Ureter (tissue), 1 donor: Measurements from ENCODE around the gene BRD7. TPM values are rescaled to one million over a fixed set of nuclear protein-coding genes. Genes with fewer than 3 reads are reported as not detected.
A peak's percentile ranks its signal among the peaks of the same experiment; 100 is the strongest.

Experiments
- DNase-seq: peaks from one replicate; pipeline ENCODE4 v3.0.0-alpha.2; 2020; ENCODE audit warnings: low spot score
- total RNA-seq: library from RNA; stranded (reverse); gene quantifications from one replicate; pipeline ENCODE4 v1.2.4, GENCODE V29; 2023
- donor health status: DM: yes; HTN: yes; CAD: no.

BRD7 gene
- total RNA-seq, result 63.7 TPM

GRCh38 chr16:50368410-50369132, at the start of gene BRD7:
BRD7 (minus strand) TSS chr16:50368988; CDS start chr16:50368774, 214 bp downstream.
- peak; percentile 53 for DNase-seq

DNA sequence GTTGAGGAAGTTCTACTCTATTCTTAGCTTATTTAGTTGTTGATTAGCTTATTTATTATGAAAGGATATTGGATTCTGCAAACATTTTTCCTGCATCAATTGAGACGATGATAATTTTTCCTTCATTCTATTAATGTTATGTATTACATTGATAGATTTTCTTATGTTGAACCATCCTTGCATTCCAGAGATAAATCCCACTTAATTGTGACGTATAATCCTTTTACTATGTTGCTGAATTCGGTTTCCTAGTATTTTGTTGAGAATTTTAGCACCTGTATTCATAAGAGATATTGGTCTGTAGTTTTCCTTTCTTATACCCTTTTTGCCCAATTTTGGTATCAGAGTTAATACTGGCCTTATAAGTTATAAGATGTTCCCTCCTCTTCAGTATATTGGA, 47.6 kb upstream of the BRD7 start:
- no peak for DNase-seq

DNA sequence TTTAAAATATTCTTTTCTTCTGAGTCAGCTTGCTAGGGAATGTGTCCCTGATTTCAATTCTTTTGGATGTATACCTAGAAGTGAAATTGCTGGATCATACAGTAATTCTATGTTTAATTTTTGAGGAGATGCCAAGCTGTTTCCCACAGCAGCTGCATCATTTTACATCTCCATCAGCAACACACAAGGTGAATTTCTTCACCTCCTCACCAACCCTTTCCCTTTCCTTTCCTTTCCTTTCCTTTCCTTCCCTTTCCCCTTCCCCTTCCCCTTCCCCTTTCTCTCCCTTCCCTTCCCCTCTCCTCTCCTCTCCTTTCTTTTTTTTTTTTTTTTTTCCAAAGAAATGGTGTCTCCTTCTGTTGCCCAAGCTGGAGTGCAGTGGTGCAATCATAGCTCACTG, 45.4 kb upstream of the BRD7 start:
- DNase-seq, result no peak

- DNase-seq, result no peak
Measured at GRCh38 chr16:50411034-50411433, 42.2 kb upstream of the BRD7 start.

DNA sequence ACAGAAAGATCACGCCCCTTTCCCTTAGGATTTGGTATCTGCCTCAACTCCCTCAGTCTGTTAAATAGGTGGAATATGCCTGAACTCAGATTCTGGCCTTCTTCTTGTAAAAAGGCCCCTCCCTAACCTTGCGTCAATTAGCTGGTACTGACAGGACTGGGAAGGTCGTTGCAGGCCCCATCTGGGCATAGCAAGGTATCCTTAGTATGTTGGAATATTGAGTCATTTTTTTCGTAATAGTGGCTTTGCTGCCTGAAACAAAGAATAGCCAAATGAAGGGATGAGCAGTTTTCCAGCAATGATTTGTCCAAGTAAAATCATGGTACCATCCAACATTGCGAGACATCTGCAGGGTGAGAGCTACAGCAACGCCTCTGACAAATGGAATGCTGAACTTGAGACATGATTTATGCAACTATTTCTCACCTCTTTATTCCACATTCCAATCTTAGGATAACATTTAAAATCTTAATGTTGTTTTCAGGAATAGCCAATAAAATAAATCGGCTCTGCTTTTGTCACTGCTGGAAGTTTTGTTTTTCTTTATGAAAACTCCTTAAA, 39.3 kb upstream of the BRD7 start:
- DNase-seq, result no peak

DNA sequence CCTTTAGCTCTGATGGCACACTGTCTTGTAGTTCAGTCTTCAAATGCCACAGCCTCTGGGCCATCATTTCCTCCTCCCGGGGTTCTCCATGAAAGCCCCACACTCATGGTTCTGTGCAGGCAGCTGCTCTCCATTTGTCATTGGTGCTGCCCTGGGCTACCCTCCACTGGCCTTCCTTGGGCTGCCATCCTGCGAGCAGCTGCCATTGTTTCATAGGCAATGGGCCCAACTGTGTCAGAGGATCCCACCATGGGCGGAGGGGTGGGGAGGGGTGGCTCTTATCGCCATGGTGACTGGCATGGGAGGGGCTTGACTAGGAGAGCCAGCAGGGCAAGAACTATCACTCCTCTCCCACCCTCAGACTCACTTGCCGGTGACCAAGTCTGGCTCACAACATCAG, 38.6 kb upstream of the BRD7 start:
- DNase-seq, result no peak

DNA sequence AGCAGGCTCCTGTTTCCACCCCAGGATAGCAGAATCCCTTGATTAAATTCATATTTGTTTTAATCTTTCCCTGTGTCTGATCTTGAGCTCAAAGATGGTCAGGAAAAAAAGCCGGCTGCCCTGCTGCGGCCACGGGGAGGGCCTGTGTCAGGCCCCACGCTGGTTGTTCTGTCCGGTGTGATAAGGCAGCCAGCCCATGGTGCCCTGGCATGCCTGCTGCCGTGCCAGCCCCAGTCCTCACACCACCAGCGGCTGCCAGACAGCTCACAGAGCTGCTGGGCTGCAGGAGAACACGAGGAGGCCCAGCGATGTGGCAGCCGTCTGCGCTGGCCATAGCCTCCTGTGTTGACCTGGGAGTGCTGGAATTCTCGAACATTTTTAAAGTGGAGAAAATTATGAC, 34.7 kb upstream of the BRD7 start:
- no peak for DNase-seq

GRCh38 chr16:50402298-50402895, 33.6 kb upstream of the BRD7 start:
- DNase-seq, result no peak

DNA sequence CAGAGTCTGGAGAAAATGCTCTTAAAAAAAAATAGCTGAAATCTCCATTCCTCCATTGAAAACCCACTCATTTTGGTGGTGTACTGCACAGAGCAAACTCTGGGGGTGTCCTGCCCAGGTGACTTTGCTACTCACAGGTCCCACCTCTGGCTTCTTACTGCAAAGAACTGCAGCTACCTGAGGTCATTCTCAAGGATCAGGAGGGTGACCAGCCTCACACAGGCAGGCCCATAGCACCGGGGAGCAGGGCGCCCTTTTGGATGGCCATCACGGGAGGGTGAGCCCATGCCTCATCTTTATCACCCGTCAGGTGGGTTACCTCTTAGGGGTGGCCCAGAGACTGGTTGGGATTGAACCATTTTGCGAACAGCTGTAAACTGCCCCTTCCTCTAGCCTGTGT, 32.6 kb upstream of the BRD7 start:
- DNase-seq, result no peak

- no peak for DNase-seq
Measured at GRCh38 chr16:50400967-50401348, 32.2 kb upstream of the BRD7 start.

- DNase-seq, result no peak
Measured at GRCh38 chr16:50400312-50400966, 31.7 kb upstream of the BRD7 start.

DNA sequence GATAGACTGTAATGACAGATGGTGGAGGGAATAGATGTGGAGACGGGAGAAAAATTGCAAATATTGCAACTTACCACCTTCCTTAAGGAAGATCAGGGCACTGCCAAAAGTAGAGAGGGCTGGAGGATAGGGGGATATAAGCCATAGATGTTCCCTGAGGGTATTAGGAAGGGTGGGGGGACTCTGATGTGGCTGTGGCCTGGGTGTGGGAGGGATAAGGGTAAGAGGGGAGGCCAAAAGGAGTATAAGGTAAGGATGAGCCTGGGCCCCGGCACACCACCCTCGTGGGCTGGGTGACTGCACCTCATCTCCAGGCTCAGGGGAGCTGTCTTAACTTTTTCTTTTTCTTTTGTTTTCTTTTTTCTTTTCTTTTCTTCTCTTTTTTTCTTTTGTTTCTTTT, 30.6 kb upstream of the BRD7 start:
- no peak for DNase-seq

DNA sequence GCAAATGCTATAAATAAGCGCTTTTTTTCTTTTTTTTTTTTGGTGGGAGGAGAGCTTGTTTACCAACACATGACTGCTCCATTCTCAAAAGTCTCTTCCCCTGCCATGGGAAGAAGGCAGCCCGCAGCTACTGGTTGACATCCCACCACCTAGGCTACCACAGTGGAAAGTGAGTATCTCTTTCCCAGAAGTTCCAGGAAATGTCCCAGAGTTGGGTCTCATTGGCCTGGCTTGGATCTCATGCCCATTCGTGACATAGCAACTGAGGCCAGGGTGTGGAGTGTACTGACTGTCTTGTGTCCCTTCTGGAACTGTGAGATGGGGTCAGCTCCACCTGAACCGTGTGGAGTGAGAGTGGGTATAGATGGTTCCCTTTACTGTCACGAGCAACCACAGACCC, 29.5 kb upstream of the BRD7 start:
- no peak for DNase-seq

DNA sequence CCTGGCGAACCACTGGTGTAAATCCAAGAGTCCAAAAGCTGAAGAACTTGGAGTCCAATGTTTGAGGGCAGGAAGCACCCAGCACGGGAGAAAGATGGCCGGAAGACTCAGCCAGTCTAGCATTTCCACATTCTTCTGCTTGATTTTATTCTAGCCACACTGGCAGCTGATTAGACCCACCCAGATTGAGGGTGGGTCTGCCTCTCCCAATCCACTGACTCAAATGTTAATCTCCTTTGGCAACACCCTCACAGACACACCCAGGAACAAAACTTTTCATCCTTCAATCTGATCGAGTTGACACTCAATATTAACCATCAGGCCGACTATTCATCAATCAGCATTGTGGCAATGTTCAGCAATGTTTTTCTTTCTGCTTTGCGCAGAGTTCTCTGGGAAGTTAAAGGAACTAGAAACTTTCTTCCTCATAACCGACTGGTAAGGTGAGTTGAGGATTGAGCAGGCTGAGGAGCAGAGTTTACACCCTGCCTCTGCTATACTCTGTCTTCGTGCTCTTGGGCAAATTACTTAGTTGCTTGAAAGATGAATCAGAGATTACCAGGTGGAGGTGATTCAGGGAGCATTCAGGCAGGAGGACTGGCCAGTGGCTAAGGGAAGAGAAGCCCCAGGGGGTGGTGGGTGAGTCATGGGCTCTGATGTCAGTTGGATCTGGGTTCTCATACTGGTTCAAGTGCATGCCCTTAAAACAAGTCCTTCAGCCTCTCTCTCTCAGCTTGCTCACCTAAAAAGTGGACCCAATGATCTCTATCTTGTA, 28.2 kb upstream of the BRD7 start:
- DNase-seq, result no peak

DNA sequence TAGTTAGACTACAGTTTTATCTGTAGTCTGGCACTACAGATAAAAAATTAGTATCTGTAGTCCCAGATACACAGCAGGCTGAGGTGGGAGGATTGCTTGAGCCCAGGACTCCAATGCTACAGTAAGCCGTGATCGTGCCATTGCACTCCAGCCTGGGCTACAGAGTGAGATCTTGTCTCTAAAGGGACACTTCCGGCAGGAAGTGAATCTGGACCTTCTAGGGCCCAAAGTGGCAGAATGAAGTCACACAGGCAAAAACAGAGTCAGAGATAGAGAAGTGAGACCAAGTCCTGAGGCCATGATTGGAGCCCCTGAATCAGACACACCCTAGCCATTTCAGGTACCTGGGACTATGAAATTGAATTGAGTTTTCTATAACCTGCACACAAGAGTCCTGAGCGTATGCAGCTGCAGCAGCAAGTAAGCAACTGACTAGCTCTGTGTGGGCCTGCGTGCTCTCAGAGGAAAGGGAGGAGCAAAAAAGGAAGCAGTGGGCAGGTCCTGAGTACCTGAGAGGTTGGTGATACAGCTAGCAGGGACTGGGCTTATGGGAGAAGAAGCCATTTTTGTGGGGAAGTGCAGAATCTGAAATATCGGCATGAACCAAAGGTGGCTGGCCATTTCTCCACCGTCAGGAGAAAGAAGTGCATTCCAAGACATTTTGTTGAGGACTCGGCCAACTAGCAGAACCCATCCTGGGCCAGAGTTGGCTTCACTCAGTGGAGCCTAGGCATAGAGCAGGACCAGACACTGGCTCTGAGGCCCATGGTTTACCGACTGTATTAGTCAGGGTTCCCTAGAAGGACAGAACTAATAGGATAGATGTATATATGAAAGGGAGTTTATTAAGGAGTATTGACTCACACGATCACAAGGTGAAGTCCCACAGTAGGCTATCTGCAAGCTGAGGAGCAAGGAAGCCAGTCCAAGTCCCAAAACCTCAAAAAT, 27.2 kb upstream of the BRD7 start:
- no peak for DNase-seq

DNA sequence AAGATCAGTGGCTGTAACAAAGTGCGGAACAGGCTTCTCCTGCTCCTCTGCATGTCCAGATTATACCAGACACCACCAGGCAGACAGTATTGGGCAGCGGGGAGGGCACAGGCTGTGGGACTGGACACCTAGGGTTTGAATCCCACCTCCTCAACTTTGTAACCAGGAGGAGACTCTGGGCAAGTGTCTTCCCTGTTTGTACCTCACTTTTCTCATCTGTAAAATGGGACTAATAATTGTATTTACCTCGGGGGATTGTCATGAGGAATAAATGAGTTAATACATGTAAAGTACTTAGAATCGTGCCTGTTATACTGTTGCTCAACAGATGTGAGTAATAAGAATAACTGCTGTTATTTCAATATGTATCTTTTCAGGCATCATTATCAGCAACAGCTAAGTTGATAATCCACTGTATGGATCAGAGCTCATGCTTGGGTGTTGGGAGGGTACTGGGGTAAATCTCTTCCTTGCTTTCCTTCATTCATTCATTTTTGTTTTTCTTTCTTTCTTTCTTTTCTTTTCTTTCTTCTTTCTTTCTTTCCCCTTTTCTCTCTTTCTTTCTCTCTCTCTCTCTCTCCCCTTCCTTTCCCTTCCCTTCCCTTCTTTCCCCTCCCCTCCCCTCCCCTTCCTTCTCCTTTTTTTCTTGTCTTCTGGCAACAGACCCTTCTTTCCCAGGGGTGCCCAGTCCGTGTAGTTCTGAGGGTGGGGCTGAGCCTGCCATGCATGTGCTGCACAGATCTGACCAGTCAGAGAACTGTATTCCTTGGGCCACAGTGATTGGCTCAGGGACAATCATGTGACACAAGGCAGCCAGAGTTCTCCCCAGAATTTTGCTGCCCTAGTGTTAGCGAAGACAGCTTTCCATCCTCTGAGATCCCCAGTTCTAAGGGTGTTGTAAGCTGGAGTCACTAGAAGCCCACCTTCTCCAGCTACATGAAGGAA, 25.3 kb upstream of the BRD7 start:
- peak; percentile 22 for DNase-seq

GRCh38 chr16:50393416-50393815, 24.6 kb upstream of the BRD7 start:
- DNase-seq, result no peak

GRCh38 chr16:50390914-50391716, 22.3 kb upstream of the BRD7 start:
- DNase-seq, result no peak

GRCh38 chr16:50390371-50390771, 21.6 kb upstream of the BRD7 start:
- no peak for DNase-seq
